ENCODE measurements around the gene AFDN.

Gene AFDN

GRCh38 chr6:167988154-167988495 is 161.4 kb downstream of the AFDN start:
- Histone ChIP-seq H3K9me2 (replicated peaks; ENCODE audit: low read depth, low read length) (no peaks in the 10 kb centered on the region), H3K9ac (ENCODE audit: low read depth, low read length, poor library complexity, severe bottlenecking) (no peak overlapping the region), H4K20me1 (ENCODE audit: insufficient read depth, low read length, poor library complexity, severe bottlenecking) (no peaks in the 10 kb centered on the region), H2AFZ (ENCODE audit: low read length) (no peak overlapping the region), H3K79me2 (ENCODE audit: insufficient read depth, low read length) (no peaks in the 10 kb centered on the region), H3F3A (ENCODE audit: low read depth) (no peaks in the 10 kb centered on the region), H3K9me3 (ENCODE audit: insufficient read depth, low read depth, low read length) (peaks cover 14% of the 10 kb centered on the region; the same call in 1 of the 2 replicates), H3K36me3 (ENCODE audit: insufficient read depth, low read length) (no peaks in the 10 kb centered on the region), H3K4me2 (ENCODE audit: low read depth, low read length, poor library complexity, severe bottlenecking) (no peak overlapping the region), H3K4me3 (ENCODE audit: low read length, poor library complexity, severe bottlenecking) (no peak overlapping the region), H3K4me1 (ENCODE audit: insufficient read depth, low read length, poor library complexity, severe bottlenecking) (no peaks in the 10 kb centered on the region), H3K27me3 (ENCODE audit: insufficient read depth, low read length, poor library complexity, severe bottlenecking) (no peaks in the 10 kb centered on the region)
- TF ChIP-seq EZH2phosphoT487 (IDR thresholded peaks at IDR 0.05; ENCODE audit: borderline replicate concordance) (no peak), CTCF (conservative IDR thresholded peaks at IDR 0.05; ENCODE audit: low read length) (no peak)

GRCh38 chr6:167988945-167989841 is 162.5 kb downstream of the AFDN start:
- Histone ChIP-seq H3K4me1 (ENCODE audit: insufficient read depth, low read length, poor library complexity, severe bottlenecking) (no peaks in the 10 kb centered on the region), H3K36me3 (ENCODE audit: insufficient read depth, low read length) (no peaks in the 10 kb centered on the region), H3K4me2 (ENCODE audit: low read depth, low read length, poor library complexity, severe bottlenecking) (no peak overlapping the region), H4K20me1 (ENCODE audit: insufficient read depth, low read length, poor library complexity, severe bottlenecking) (no peaks in the 10 kb centered on the region), H2AFZ (ENCODE audit: low read length) (no peak overlapping the region), H3K9me2 (replicated peaks; ENCODE audit: low read depth, low read length) (no peaks in the 10 kb centered on the region), H3F3A (ENCODE audit: low read depth) (no peaks in the 10 kb centered on the region), H3K4me3 (ENCODE audit: low read length, poor library complexity, severe bottlenecking) (no peak overlapping the region), H3K79me2 (ENCODE audit: insufficient read depth, low read length) (no peaks in the 10 kb centered on the region), H3K9me3 (ENCODE audit: insufficient read depth, low read depth, low read length) (peaks cover 14% of the 10 kb centered on the region; the same call in 1 of the 2 replicates), H3K27me3 (ENCODE audit: insufficient read depth, low read length, poor library complexity, severe bottlenecking) (no peaks in the 10 kb centered on the region), H3K9ac (ENCODE audit: low read depth, low read length, poor library complexity, severe bottlenecking) (no peak overlapping the region)
- TF ChIP-seq CTCF (conservative IDR thresholded peaks at IDR 0.05; ENCODE audit: low read length) (no peak), EZH2phosphoT487 (IDR thresholded peaks at IDR 0.05; ENCODE audit: borderline replicate concordance) (no peak)

- Histone ChIP-seq H3K4me2 (ENCODE audit: low read depth, low read length, poor library complexity, severe bottlenecking) (no peak overlapping the region), H3K4me3 (ENCODE audit: low read length, poor library complexity, severe bottlenecking) (no peak overlapping the region), H3K27me3 (ENCODE audit: insufficient read depth, low read length, poor library complexity, severe bottlenecking) (no peaks in the 10 kb centered on the region), H3K9me2 (replicated peaks; ENCODE audit: low read depth, low read length) (no peaks in the 10 kb centered on the region), H3K79me2 (ENCODE audit: insufficient read depth, low read length) (no peaks in the 10 kb centered on the region), H4K20me1 (ENCODE audit: insufficient read depth, low read length, poor library complexity, severe bottlenecking) (no peaks in the 10 kb centered on the region), H3K4me1 (ENCODE audit: insufficient read depth, low read length, poor library complexity, severe bottlenecking) (no peaks in the 10 kb centered on the region), H3K9me3 (ENCODE audit: insufficient read depth, low read depth, low read length) (peaks cover 14% of the 10 kb centered on the region; the same call in 1 of the 2 replicates), H3F3A (ENCODE audit: low read depth) (no peaks in the 10 kb centered on the region), H3K36me3 (ENCODE audit: insufficient read depth, low read length) (no peaks in the 10 kb centered on the region), H3K9ac (ENCODE audit: low read depth, low read length, poor library complexity, severe bottlenecking) (no peak overlapping the region), H2AFZ (ENCODE audit: low read length) (no peak overlapping the region)
- TF ChIP-seq EZH2phosphoT487 (IDR thresholded peaks at IDR 0.05; ENCODE audit: borderline replicate concordance) (no peak), CTCF (conservative IDR thresholded peaks at IDR 0.05; ENCODE audit: low read length) (no peak)
Measured at GRCh38 chr6:167990016-167990945, 163.6 kb downstream of the AFDN start.
